ENCODE measurements around the gene NR1I3. TPM values are rescaled to one million over a fixed set of nuclear protein-coding genes. Genes with fewer than 3 reads are reported as not detected.
A peak's percentile ranks its signal among the peaks of the same experiment; 100 is the strongest.

Gene NR1I3
- polyA plus RNA-seq = 10 to 100 TPM in 1 of 4 donors, 1 to 10 TPM in 2, under 1 TPM in 1; 0.28 to 13.3 (median 6.4) TPM
- long read RNA-seq, donor 1 = 0 reads
- long read RNA-seq, donor 2 = 0 reads
- long read RNA-seq, donor 3, partial matches to known transcripts = 0 of 1 reads
- long read RNA-seq, donor 3, other reads (novel, unspliced or antisense) = 0 of 1 reads
- long read RNA-seq, donor 4 = 0 reads
- long read RNA-seq, donor 5, partial matches to known transcripts = 53 of 59 reads
- long read RNA-seq, donor 5, other reads (novel, unspliced or antisense) = 6 of 59 reads
- long read RNA-seq, donor 6, partial matches to known transcripts = 0 of 1 reads
- long read RNA-seq, donor 6, other reads (novel, unspliced or antisense) = 0 of 1 reads
- long read RNA-seq, donor 7 = 0 reads
- long read RNA-seq, donor 8 = 0 reads
- long read RNA-seq, donor 9, partial matches to known transcripts = 0 of 1 reads
- long read RNA-seq, donor 9, other reads (novel, unspliced or antisense) = 0 of 1 reads
- long read RNA-seq, donor 10 = 0 reads

DNA sequence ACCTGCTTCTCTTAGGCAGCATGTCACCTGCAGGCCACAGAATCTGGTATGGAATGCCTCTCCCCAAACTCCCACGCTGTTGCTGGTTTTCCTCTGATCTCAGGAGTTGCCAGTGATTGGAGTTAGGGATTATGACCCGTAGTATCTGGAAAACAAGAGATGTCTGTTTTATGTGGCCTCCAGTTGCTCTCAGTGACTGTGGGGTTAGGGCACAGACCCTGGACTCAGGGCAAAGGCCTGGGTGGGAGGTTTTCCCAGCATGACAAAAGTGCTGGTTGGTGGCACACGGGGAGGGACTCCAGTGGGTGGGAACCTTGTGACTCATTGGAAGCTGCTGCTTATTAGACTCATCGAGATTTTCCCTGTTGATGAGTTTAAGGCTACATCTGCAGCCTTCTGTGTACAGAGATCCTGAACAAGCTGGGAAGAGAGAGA lies at the start of gene NR1I3:
TSS of gene NR1I3 (minus strand) at position 165 of the 435 bp plus-strand sequence. CDS start 1,638 bp downstream, outside the sequence.
- no peaks in the 10 kb centered on the region for H3K36me3 ChIP-seq (ENCODE audit: control insufficient read depth in 3 of 3, insufficient read depth in 2 of 3, low read depth in 1 of 3, low read length in 3 of 3)
- peak within 1 kb of the TSS in 2 of 3 donors; percentile 16 to 82 for H3K27ac ChIP-seq (ENCODE audit: low read depth in 1 of 3, low read length in 2 of 3)
- H3K4me1 ChIP-seq (ENCODE audit: control insufficient read depth in 3 of 3, insufficient read depth in 2 of 3, low read depth in 1 of 3, low read length in 2 of 3) = peaks cover 0 to 17% (median 0%) of the 10 kb centered on the region in 3 donors
- 4 to 54% (median 34%) methylated on average over 4 of the region's 4 CpGs for WGBS, 3 donors
- H3K27me3 ChIP-seq (ENCODE audit: control insufficient read depth in 3 of 3, insufficient read depth in 3 of 3, low read length in 3 of 3) = no peaks in the 10 kb centered on the region
- no peaks in the 10 kb centered on the region for H3K9me3 ChIP-seq (ENCODE audit: control insufficient read depth in 2 of 2, insufficient read depth in 1 of 2, low read depth in 1 of 2, low read length in 1 of 2)
- DNase-seq (peak; percentile 87 to 94), FAIRE-seq (no peak)
- H3K4me3 ChIP-seq (ENCODE audit: low read depth in 1 of 3, low read length in 3 of 3) = no peak within 1 kb of the TSS

DNA sequence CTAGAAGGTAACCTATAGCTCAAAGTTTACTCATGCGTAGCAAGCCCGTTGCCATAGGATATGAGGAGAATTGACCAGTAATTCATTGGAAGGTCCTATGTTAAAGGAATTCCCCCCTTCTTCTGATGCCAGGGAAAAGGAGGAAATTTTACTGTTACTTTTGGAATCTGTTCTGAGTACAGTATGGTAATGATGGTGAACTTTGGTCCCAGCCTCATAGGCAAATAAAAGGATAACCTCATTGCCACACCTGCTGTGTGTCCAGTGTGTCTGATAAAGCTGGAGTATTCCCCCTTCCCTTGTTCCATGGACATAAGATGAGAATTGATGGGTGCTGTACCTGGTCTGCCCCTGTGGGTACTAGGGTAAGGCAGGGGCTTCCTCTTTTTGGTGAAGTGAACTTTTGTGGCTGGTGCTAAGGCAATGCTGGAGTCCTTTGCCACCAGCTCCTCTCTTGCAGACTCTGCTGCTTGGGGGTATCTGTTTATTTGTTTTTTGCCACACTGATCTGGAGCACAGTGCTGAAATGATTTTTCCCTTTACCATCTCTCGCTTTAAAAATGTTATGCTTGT lies 49.6 kb upstream of the NR1I3 start:
- no peak overlapping the region for H3K4me3 ChIP-seq (ENCODE audit: low read depth in 1 of 3, low read length in 3 of 3)
- H3K27me3 ChIP-seq (ENCODE audit: control insufficient read depth in 3 of 3, insufficient read depth in 3 of 3, low read length in 3 of 3) = no peaks in the 10 kb centered on the region
- FAIRE-seq (no peak), DNase-seq (peak; percentile 69 to 75)
- H3K4me1 ChIP-seq (ENCODE audit: control insufficient read depth in 3 of 3, insufficient read depth in 2 of 3, low read depth in 1 of 3, low read length in 2 of 3) = peaks cover 0 to 11% (median 0%) of the 10 kb centered on the region in 3 donors
- H3K27ac ChIP-seq (ENCODE audit: low read depth in 1 of 3, low read length in 2 of 3) = no peak overlapping the region
- H3K36me3 ChIP-seq (ENCODE audit: control insufficient read depth in 3 of 3, insufficient read depth in 2 of 3, low read depth in 1 of 3, low read length in 3 of 3) = no peaks in the 10 kb centered on the region
- WGBS, 3 donors = 38 to 72% (median 60%) methylated on average over 3 of the region's 3 CpGs
- no peaks in the 10 kb centered on the region for H3K9me3 ChIP-seq (ENCODE audit: control insufficient read depth in 2 of 2, insufficient read depth in 1 of 2, low read depth in 1 of 2, low read length in 1 of 2)

GRCh38 chr1:161285521-161285920 lies 47.5 kb upstream of the NR1I3 start:
- no peak for FAIRE-seq
- DNase-seq = no peak
- Histone ChIP-seq H3K27ac (ENCODE audit: low read depth in 1 of 3, low read length in 2 of 3) (no peak overlapping the region), H3K9me3 (ENCODE audit: control insufficient read depth in 2 of 2, insufficient read depth in 1 of 2, low read depth in 1 of 2, low read length in 1 of 2) (no peaks in the 10 kb centered on the region), H3K4me1 (ENCODE audit: control insufficient read depth in 3 of 3, insufficient read depth in 2 of 3, low read depth in 1 of 3, low read length in 2 of 3) (peaks cover 0 to 7% (median 0%) of the 10 kb centered on the region in 3 donors), H3K4me3 (ENCODE audit: low read depth in 1 of 3, low read length in 3 of 3) (no peak overlapping the region), H3K27me3 (ENCODE audit: control insufficient read depth in 3 of 3, insufficient read depth in 3 of 3, low read length in 3 of 3) (no peaks in the 10 kb centered on the region), H3K36me3 (ENCODE audit: control insufficient read depth in 3 of 3, insufficient read depth in 2 of 3, low read depth in 1 of 3, low read length in 3 of 3) (no peaks in the 10 kb centered on the region)
- 71 to 91% (median 82%) methylated on average over 5 of the region's 5 CpGs for WGBS, 3 donors

GRCh38 chr1:161285113-161285512 lies 47.1 kb upstream of the NR1I3 start:
- Histone ChIP-seq H3K27me3 (ENCODE audit: control insufficient read depth in 3 of 3, insufficient read depth in 3 of 3, low read length in 3 of 3) (no peaks in the 10 kb centered on the region), H3K4me3 (ENCODE audit: low read depth in 1 of 3, low read length in 3 of 3) (no peak overlapping the region), H3K9me3 (ENCODE audit: control insufficient read depth in 2 of 2, insufficient read depth in 1 of 2, low read depth in 1 of 2, low read length in 1 of 2) (no peaks in the 10 kb centered on the region), H3K27ac (ENCODE audit: low read depth in 1 of 3, low read length in 2 of 3) (no peak overlapping the region), H3K4me1 (ENCODE audit: control insufficient read depth in 3 of 3, insufficient read depth in 2 of 3, low read depth in 1 of 3, low read length in 2 of 3) (peaks cover 0 to 7% (median 0%) of the 10 kb centered on the region in 3 donors), H3K36me3 (ENCODE audit: control insufficient read depth in 3 of 3, insufficient read depth in 2 of 3, low read depth in 1 of 3, low read length in 3 of 3) (no peaks in the 10 kb centered on the region)
- DNase-seq (no peak), FAIRE-seq (no peak)
- WGBS, 3 donors = 88 to 98% (median 92%) methylated on average over 2 of the region's 2 CpGs

DNA sequence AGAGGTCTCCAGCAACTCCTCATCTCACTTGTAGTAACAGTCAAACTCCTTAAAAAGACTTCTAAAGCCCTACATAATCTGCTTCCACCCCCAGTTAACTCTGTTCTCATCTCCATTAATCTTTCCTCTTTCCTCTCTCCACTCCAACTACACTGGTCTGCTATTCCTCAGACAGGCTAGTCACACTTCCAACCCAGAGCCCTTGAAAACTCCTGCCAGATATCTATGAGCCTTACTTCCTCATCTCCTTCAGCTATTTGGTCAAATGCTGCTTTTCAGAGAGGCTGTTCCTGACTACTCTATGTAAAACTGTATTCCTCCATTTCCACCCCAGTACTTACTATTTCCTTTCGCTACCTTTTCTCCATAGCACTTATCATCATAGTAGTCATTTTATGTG lies 45.0 kb upstream of the NR1I3 start:
- H3K9me3 ChIP-seq (ENCODE audit: control insufficient read depth in 2 of 2, insufficient read depth in 1 of 2, low read depth in 1 of 2, low read length in 1 of 2) = no peaks in the 10 kb centered on the region
- FAIRE-seq (no peak), DNase-seq (no peak)
- no peak overlapping the region for H3K4me3 ChIP-seq (ENCODE audit: low read depth in 1 of 3, low read length in 3 of 3)
- H3K27me3 ChIP-seq (ENCODE audit: control insufficient read depth in 3 of 3, insufficient read depth in 3 of 3, low read length in 3 of 3) = no peaks in the 10 kb centered on the region
- WGBS, 3 donors = 91 to 100% (median 96%) methylated on average over 1 of the region's 1 CpG
- H3K36me3 ChIP-seq (ENCODE audit: control insufficient read depth in 3 of 3, insufficient read depth in 2 of 3, low read depth in 1 of 3, low read length in 3 of 3) = no peaks in the 10 kb centered on the region
- peaks cover 0 to 7% (median 0%) of the 10 kb centered on the region in 3 donors for H3K4me1 ChIP-seq (ENCODE audit: control insufficient read depth in 3 of 3, insufficient read depth in 2 of 3, low read depth in 1 of 3, low read length in 2 of 3)
- no peak overlapping the region for H3K27ac ChIP-seq (ENCODE audit: low read depth in 1 of 3, low read length in 2 of 3)

DNA sequence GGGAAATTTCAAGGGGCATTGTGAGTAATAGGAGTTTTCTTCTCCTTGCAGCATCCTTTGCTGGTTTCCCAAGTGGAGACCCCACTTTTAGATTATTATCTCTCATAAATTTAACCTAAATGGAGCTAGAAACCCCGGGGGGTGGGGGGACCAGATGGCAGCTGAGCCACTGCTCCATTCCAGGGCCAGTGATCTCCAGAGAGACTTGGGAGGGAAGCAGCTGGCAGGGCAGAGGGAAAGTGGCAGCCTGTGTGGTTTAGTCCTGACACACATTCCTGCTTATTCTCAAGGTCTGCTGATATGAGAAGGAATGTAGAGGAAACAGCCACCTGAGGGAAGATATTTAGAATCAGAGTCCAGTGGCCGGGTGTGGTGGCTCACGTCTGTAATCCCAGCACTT lies 36.9 kb upstream of the NR1I3 start:
- DNase-seq = no peak
- Histone ChIP-seq H3K4me3 (ENCODE audit: low read depth in 1 of 3, low read length in 3 of 3) (no peak overlapping the region), H3K27ac (ENCODE audit: low read depth in 1 of 3, low read length in 2 of 3) (no peak overlapping the region), H3K36me3 (ENCODE audit: control insufficient read depth in 3 of 3, insufficient read depth in 2 of 3, low read depth in 1 of 3, low read length in 3 of 3) (no peaks in the 10 kb centered on the region), H3K27me3 (ENCODE audit: control insufficient read depth in 3 of 3, insufficient read depth in 3 of 3, low read length in 3 of 3) (no peaks in the 10 kb centered on the region), H3K9me3 (ENCODE audit: control insufficient read depth in 2 of 2, insufficient read depth in 1 of 2, low read depth in 1 of 2, low read length in 1 of 2) (no peaks in the 10 kb centered on the region), H3K4me1 (ENCODE audit: control insufficient read depth in 3 of 3, insufficient read depth in 2 of 3, low read depth in 1 of 3, low read length in 2 of 3) (no peaks in the 10 kb centered on the region)
- WGBS, 3 donors = 27 to 54% (median 37%) methylated on average over 3 of the region's 3 CpGs
- FAIRE-seq = no peak

DNA sequence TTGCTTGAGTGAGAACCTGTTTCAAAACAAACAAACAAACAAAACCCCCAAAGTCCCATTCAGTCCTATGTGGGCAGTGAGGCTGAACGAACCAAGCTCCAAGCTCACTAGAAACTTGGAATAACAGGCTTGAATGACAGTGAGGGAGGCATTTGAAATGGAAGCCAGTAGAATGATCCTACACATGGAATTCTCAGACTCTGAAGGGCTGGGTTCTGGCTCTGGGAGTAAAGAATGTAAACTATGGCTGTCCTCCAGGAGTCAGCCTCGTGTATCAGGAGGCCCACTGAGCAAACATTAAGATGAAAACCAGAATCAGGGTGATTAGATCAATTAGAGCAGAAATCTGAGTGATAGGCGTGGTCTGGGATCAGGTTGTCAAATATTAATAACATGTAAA lies 35.4 kb upstream of the NR1I3 start:
- FAIRE-seq (no peak), DNase-seq (no peak)
- WGBS, 3 donors = 33 to 49% (median 33%) methylated on average over 3 of the region's 3 CpGs

DNA sequence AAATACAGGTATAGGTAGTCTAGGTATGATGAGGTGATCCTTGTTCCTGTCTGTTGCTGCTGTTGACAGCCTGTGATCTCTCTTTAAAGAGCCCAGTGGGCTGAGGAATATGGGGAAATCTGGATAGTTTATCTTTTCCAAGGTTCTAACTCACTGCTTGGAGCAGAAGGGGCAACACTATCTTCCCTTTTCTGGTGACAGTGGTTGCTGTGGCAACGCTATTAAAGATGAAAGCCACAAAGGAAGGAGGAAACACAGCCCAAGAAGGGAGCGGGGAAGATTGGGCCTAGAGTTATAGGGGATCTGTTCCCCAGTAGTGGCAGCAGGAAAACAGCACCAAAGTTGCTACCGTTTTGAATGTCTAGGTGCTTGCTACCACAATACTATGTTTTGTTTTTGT lies 29.3 kb upstream of the NR1I3 start:
- DNase-seq (no peak), FAIRE-seq (no peak)
- 63 to 78% (median 77%) methylated on average over 3 of the region's 3 CpGs for WGBS, 3 donors
- no peak overlapping the region for H3K27ac ChIP-seq (ENCODE audit: low read depth in 1 of 3, low read length in 2 of 3)
- no peaks in the 10 kb centered on the region for H3K9me3 ChIP-seq (ENCODE audit: control insufficient read depth in 2 of 2, insufficient read depth in 1 of 2, low read depth in 1 of 2, low read length in 1 of 2)
- H3K27me3 ChIP-seq (ENCODE audit: control insufficient read depth in 3 of 3, insufficient read depth in 3 of 3, low read length in 3 of 3) = no peaks in the 10 kb centered on the region
- no peaks in the 10 kb centered on the region for H3K4me1 ChIP-seq (ENCODE audit: control insufficient read depth in 3 of 3, insufficient read depth in 2 of 3, low read depth in 1 of 3, low read length in 2 of 3)
- H3K4me3 ChIP-seq (ENCODE audit: low read depth in 1 of 3, low read length in 3 of 3) = no peak overlapping the region
- H3K36me3 ChIP-seq (ENCODE audit: control insufficient read depth in 3 of 3, insufficient read depth in 2 of 3, low read depth in 1 of 3, low read length in 3 of 3) = no peaks in the 10 kb centered on the region

More for the DNA sequence above, 35.4 kb upstream of the NR1I3 start:
- Histone ChIP-seq H3K36me3 (ENCODE audit: control insufficient read depth in 3 of 3, insufficient read depth in 2 of 3, low read depth in 1 of 3, low read length in 3 of 3) (no peaks in the 10 kb centered on the region), H3K27ac (ENCODE audit: low read depth in 1 of 3, low read length in 2 of 3) (no peak overlapping the region), H3K9me3 (ENCODE audit: control insufficient read depth in 2 of 2, insufficient read depth in 1 of 2, low read depth in 1 of 2, low read length in 1 of 2) (no peaks in the 10 kb centered on the region), H3K27me3 (ENCODE audit: control insufficient read depth in 3 of 3, insufficient read depth in 3 of 3, low read length in 3 of 3) (no peaks in the 10 kb centered on the region), H3K4me3 (ENCODE audit: low read depth in 1 of 3, low read length in 3 of 3) (no peak overlapping the region), H3K4me1 (ENCODE audit: control insufficient read depth in 3 of 3, insufficient read depth in 2 of 3, low read depth in 1 of 3, low read length in 2 of 3) (no peaks in the 10 kb centered on the region)

All from small intestine (tissue), 16 donors.